Mucosa of descending colon (tissue), 3 donors: ENCODE results near the gene GNPTAB. TPM values are rescaled to one million over a fixed set of nuclear protein-coding genes. Genes with fewer than 3 reads are reported as not detected.
"Not testable (repeated sequence)": the region's sequence is repeated elsewhere in the genome, so short reads cannot be mapped to it uniquely, and the experiment has no call there.

Source experiments
- ATAC-seq: fragments of 200-7000 bp; cut with Tn5 transposase; one replicate; pipeline ENCODE4 v1.9.1; 2020; ENCODE audit warnings: mild to moderate bottlenecking, moderate library complexity
- DNase-seq, 3 donors: peaks; one replicate each; pipeline ENCODE4 v3.0.0-alpha.2; 2020
- H3K36me3 ChIP-seq: fragments of 200-600 bp; one replicate; pipeline ENCODE4 v1.8.0; 2021; ENCODE audit warnings: low read depth, mild to moderate bottlenecking
- H3K4me1 ChIP-seq: fragments of 200-600 bp; one replicate; pipeline ENCODE4 v1.8.0; 2021; ENCODE audit warnings: low read depth, mild to moderate bottlenecking
- H3K4me3 ChIP-seq: fragments of 200-600 bp; one replicate; pipeline ENCODE4 v1.8.0; 2021; ENCODE audit warnings: mild to moderate bottlenecking
- H3K9me3 ChIP-seq: fragments of 200-600 bp; one replicate; pipeline ENCODE4 v1.8.0; 2021; ENCODE audit warnings: mild to moderate bottlenecking
- CTCF ChIP-seq: fragments of 200-600 bp; IDR thresholded peaks from one replicate; pipeline ENCODE4 v1.8.0; 2022; ENCODE audit warnings: antibody characterized with exemption, mild to moderate bottlenecking
- intact Hi-C, 2 donors: fragments of 100-400 bp; cut with DNase I in 1 of 2; cut with micrococcal nuclease in 1 of 2; formaldehyde crosslinking; loops; one replicate each; pipeline versions ENCODE4 v1.11.0 to v1.11.1; 2022; cut with DNase I, micrococcal nuclease
- total RNA-seq, 3 donors: library from RNA; stranded (reverse); fragmentation: NEBNext Ultra II Directional in 2 of 3; extraction: Animal tissue kit (Norgen Biotek cat#: 25700) in 2 of 3; gene quantifications; one replicate each; pipeline versions ENCODE4 v1.2.1 to v1.2.4, GENCODE V29; 2021 to 2023
- donor health status: DM: no; HTN: no; CAD: no; lungs with moderate emphysema.
- donor health status: DM: no; HTN: no; CAD: no.
- donor health status: DM: no; HTN: yes; CAD: no.

GNPTAB gene
- total RNA-seq, 3 donors from 2014 or later: 62.9 to 104 (median 88.9) TPM

GRCh38 chr12:101862245-101862644 is 31.5 kb upstream of the GNPTAB start:
- DNase-seq (no peak), ATAC-seq (no peak)
- Histone ChIP-seq H3K4me3 (no peak overlapping the region), H3K9me3 (peaks cover 6% of the 10 kb centered on the region), H3K4me1 (peaks cover 3% of the 10 kb centered on the region), H3K36me3 (no peaks in the 10 kb centered on the region)
- intact Hi-C loops: no loop called here
- no peak for TF ChIP-seq CTCF

GRCh38 chr12:101861688-101862087 is 30.9 kb upstream of the GNPTAB start:
- H3K4me1 ChIP-seq, DNase-seq, H3K4me3 ChIP-seq, H3K9me3 ChIP-seq, ATAC-seq, intact Hi-C loops, H3K36me3 ChIP-seq: not testable (repeated sequence)

GRCh38 chr12:101859664-101860607 is 29.2 kb upstream of the GNPTAB start:
- intact Hi-C loops: no loop called here
- no peak for DNase-seq
- H3K9me3 ChIP-seq: no peaks in the 10 kb centered on the region
- TF ChIP-seq CTCF: no peak
- no peak overlapping the region for H3K4me3 ChIP-seq
- H3K4me1 ChIP-seq: peaks cover 8% of the 10 kb centered on the region
- no peak for ATAC-seq
- no peaks in the 10 kb centered on the region for H3K36me3 ChIP-seq

GRCh38 chr12:101858361-101858760 is 27.6 kb upstream of the GNPTAB start:
- Histone ChIP-seq H3K36me3 (no peaks in the 10 kb centered on the region), H3K4me1 (peaks cover 8% of the 10 kb centered on the region), H3K9me3 (no peaks in the 10 kb centered on the region), H3K4me3 (no peak overlapping the region)
- ATAC-seq (no peak), DNase-seq (no peak)
- no peak for TF ChIP-seq CTCF
- intact Hi-C loops: no loop called here

- intact Hi-C loops: no loop called here
- DNase-seq (no peak), ATAC-seq (peak; percentile 76)
- H3K9me3 ChIP-seq: no peaks in the 10 kb centered on the region
- no peak overlapping the region for H3K4me3 ChIP-seq
- TF ChIP-seq CTCF: no peak
- H3K4me1 ChIP-seq: peaks cover 8% of the 10 kb centered on the region
- H3K36me3 ChIP-seq: no peaks in the 10 kb centered on the region
These were observed 26.3 kb upstream of the GNPTAB start for GRCh38 chr12:101857043-101857558.

GRCh38 chr12:101856614-101857013 is 25.9 kb upstream of the GNPTAB start:
- DNase-seq, H3K36me3 ChIP-seq, H3K9me3 ChIP-seq, ATAC-seq, H3K4me1 ChIP-seq, intact Hi-C loops, H3K4me3 ChIP-seq: not testable (repeated sequence)
